Ishikawa (cell line): ENCODE results near the gene BID.

Experiments
- CEBPB ChIP-seq: IDR thresholded peaks from 2 replicates; pipeline ENCODE4 v1.6.1; 2012
- CREB1 ChIP-seq: IDR thresholded peaks from 2 replicates; pipeline ENCODE4 v1.6.1; 2012; ENCODE audit warnings: low read depth
- EGR1 ChIP-seq: IDR thresholded peaks from 2 replicates; pipeline ENCODE4 v1.6.1; 2012
- EP300 ChIP-seq: IDR thresholded peaks from 2 replicates; pipeline ENCODE4 v1.6.1; 2012; ENCODE audit warnings: borderline replicate concordance
- FOXM1 ChIP-seq: IDR thresholded peaks from 2 replicates; pipeline ENCODE4 v1.6.1; 2012; ENCODE audit warnings: low read depth, borderline replicate concordance
- MAX ChIP-seq: IDR thresholded peaks from 2 replicates; pipeline ENCODE4 v1.6.1; 2012
- NFIC ChIP-seq: IDR thresholded peaks from 2 replicates; pipeline ENCODE4 v1.6.1; 2012
- RAD21 ChIP-seq: IDR thresholded peaks from 2 replicates; pipeline ENCODE4 v1.6.1; 2012; ENCODE audit warnings: low read depth
- TAF1 ChIP-seq: IDR thresholded peaks from 2 replicates; pipeline ENCODE4 v1.6.1; 2012; ENCODE audit warnings: low read depth, mild to moderate bottlenecking
- TCF12 ChIP-seq: IDR thresholded peaks from 2 replicates; pipeline ENCODE4 v1.6.1; 2012; ENCODE audit warnings: low read depth
- TEAD4 ChIP-seq: IDR thresholded peaks from 2 replicates; pipeline ENCODE4 v1.6.1; 2012
- YY1 ChIP-seq: IDR thresholded peaks from 2 replicates; pipeline ENCODE4 v1.6.1; 2012; ENCODE audit warnings: low read depth
- ZBTB7A ChIP-seq: IDR thresholded peaks from 2 replicates; pipeline ENCODE4 v1.6.1; 2012; ENCODE audit warnings: low read depth
- TF ChIP-seq, protein P1 (sequence below): IDR thresholded peaks from 2 replicates; pipeline ENCODE4 v1.6.1; 2012
- TF ChIP-seq, protein P2 (sequence below): IDR thresholded peaks from 2 replicates; pipeline ENCODE4 v1.6.1; 2012; ENCODE audit warnings: low read depth, mild to moderate bottlenecking

The BID gene

GRCh38 chr22:17724241-17724640 lies 50.0 kb downstream of the BID start:
- TF ChIP-seq CEBPB: no peak
- no peak for TF ChIP-seq RAD21
- no peak for TF ChIP-seq EGR1
- no peak for TF ChIP-seq TCF12
- no peak for TF ChIP-seq FOXM1
- TF ChIP-seq, protein P1, sequence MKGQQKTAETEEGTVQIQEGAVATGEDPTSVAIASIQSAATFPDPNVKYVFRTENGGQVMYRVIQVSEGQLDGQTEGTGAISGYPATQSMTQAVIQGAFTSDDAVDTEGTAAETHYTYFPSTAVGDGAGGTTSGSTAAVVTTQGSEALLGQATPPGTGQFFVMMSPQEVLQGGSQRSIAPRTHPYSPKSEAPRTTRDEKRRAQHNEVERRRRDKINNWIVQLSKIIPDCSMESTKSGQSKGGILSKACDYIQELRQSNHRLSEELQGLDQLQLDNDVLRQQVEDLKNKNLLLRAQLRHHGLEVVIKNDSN: no peak
- TF ChIP-seq TAF1: no peak
- no peak for TF ChIP-seq ZBTB7A
- no peak for TF ChIP-seq MAX
- TF ChIP-seq NFIC: no peak
- TF ChIP-seq EP300: no peak
- TF ChIP-seq CREB1: no peak
- TF ChIP-seq, protein P2, sequence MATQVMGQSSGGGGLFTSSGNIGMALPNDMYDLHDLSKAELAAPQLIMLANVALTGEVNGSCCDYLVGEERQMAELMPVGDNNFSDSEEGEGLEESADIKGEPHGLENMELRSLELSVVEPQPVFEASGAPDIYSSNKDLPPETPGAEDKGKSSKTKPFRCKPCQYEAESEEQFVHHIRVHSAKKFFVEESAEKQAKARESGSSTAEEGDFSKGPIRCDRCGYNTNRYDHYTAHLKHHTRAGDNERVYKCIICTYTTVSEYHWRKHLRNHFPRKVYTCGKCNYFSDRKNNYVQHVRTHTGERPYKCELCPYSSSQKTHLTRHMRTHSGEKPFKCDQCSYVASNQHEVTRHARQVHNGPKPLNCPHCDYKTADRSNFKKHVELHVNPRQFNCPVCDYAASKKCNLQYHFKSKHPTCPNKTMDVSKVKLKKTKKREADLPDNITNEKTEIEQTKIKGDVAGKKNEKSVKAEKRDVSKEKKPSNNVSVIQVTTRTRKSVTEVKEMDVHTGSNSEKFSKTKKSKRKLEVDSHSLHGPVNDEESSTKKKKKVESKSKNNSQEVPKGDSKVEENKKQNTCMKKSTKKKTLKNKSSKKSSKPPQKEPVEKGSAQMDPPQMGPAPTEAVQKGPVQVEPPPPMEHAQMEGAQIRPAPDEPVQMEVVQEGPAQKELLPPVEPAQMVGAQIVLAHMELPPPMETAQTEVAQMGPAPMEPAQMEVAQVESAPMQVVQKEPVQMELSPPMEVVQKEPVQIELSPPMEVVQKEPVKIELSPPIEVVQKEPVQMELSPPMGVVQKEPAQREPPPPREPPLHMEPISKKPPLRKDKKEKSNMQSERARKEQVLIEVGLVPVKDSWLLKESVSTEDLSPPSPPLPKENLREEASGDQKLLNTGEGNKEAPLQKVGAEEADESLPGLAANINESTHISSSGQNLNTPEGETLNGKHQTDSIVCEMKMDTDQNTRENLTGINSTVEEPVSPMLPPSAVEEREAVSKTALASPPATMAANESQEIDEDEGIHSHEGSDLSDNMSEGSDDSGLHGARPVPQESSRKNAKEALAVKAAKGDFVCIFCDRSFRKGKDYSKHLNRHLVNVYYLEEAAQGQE: no peak
- TF ChIP-seq TEAD4: no peak
- TF ChIP-seq YY1: no peak

DNA sequence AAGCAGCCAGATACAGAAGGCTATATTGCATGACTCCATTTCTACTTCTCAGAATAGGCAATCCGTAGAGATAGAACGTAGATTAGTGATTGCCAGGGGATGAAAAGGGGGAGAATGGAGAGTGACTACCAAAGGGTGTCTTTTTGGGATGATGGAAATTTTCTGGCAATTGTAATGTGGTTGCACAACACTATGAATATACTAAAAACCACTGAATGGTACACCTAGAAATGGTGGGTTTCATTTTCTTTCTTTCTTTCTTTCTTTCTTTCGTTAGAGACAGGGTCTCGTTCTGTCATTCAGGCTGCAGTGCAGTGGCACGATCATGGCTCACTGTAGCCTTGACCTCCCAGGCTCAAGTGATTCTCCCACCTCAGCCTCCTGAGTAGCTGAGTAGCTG lies 54.4 kb downstream of the BID start:
- no peak for TF ChIP-seq CEBPB
- no peak for TF ChIP-seq FOXM1
- no peak for TF ChIP-seq CREB1
- TF ChIP-seq ZBTB7A: no peak
- TF ChIP-seq, protein P2: no peak
- TF ChIP-seq TAF1: no peak
- TF ChIP-seq EP300: no peak
- no peak for TF ChIP-seq TEAD4
- TF ChIP-seq EGR1: no peak
- TF ChIP-seq RAD21: no peak
- no peak for TF ChIP-seq TCF12
- TF ChIP-seq YY1: no peak
- no peak for TF ChIP-seq MAX
- TF ChIP-seq, protein P1: no peak
- TF ChIP-seq NFIC: no peak

- TF ChIP-seq ZBTB7A: no peak
- TF ChIP-seq TEAD4: no peak
- TF ChIP-seq, protein P2: no peak
- TF ChIP-seq YY1: no peak
- TF ChIP-seq EGR1: no peak
- TF ChIP-seq RAD21: no peak
- TF ChIP-seq NFIC: no peak
Measured at GRCh38 chr22:17717708-17718107, 56.6 kb downstream of the BID start.

DNA sequence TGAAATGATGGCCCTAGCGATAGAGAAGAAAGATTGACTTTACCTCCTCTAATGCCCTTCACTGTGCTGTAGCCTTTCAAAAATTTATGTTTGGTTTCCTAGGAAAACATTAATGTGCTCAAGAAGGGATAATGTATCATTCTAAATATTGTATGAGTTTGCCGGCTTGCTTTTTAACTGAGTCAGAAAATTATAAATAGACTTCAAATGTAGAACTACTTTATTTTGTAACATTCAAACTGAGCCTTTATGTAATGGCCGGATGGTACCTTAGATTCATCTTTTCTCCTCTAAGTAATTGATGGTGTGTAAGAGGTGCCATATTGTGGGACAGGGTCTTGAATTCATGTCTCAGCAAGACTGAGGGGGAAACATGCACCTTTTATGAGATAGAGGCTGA lies 57.7 kb downstream of the BID start:
- no peak for TF ChIP-seq YY1
- TF ChIP-seq FOXM1: no peak

DNA sequence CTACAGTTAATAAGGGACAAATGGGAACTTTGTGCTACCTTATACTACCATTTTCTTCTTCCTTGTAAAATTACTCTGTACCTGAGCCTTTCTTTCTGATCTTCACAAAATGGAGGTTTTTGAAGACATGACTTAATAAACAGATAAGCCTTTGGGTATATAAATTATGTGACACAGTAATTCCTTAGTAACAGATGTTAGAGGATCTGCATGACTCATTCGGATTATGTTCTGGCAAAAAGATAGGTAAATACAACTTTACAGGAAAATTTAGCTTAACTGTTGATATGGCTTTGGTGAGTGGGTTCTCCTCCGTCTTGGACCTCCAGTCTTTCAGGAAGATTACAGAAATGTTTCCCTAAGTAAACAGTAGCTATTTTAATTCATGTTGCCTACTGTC lies 61.8 kb downstream of the BID start:
- TF ChIP-seq ZBTB7A (no peak), EGR1 (no peak), CEBPB (no peak), MAX (no peak), EP300 (no peak), TAF1 (no peak), NFIC (no peak)
